Naive thymus-derived CD8-positive, alpha-beta T cell (primary cell): ENCODE results near the gene CCDC183. TPM values are rescaled to one million over a fixed set of nuclear protein-coding genes. Genes with fewer than 3 reads are reported as not detected.
A peak's percentile ranks its signal among the peaks of the same experiment; 100 is the strongest.

Experiments used
- ATAC-seq, 2 donors: fragments of 150-1000 bp; cut with Tn5 transposase in 1 of 2; sonication (Bioruptor Pico), chemical (Tn5 transposase) in 1 of 2; 1 replicate in 1 of 2; 2 replicates in 1 of 2; pipeline ENCODE4 v1.10.0; 2021; ENCODE audit warnings: mild to moderate bottlenecking in 2 of 2, moderate library complexity in 2 of 2
- POLR2A ChIA-PET: fragments of 350-600 bp; sonication (Branson Sonifier 250); formaldehyde crosslinking; loops from one replicate; lab custom pipeline; 2021; ENCODE audit warnings: antibody characterized with exemption; lab: Charles Lee
- DNase-seq, 10 donors: peaks; one replicate each; pipeline versions ENCODE4 v3.0.0 to v3.0.0-alpha.2; 2020 to 2022
- H3K27ac Mint-ChIP-seq, 10 donors: one replicate each; pipeline ENCODE4 v1.8.0; 2020 to 2022; ENCODE audit warnings: mild to moderate bottlenecking in 10 of 10, mixed read lengths in 10 of 10, moderate library complexity in 4 of 10, inconsistent platforms in 1 of 10
- H3K27me3 Mint-ChIP-seq, 5 donors: one replicate each; pipeline ENCODE4 v1.8.0; 2021 to 2022; ENCODE audit warnings: mixed read lengths in 5 of 5
- H3K36me3 Mint-ChIP-seq, 3 donors: one replicate each; pipeline ENCODE4 v1.8.0; 2020 to 2022; ENCODE audit warnings: mixed read lengths in 3 of 3, mild to moderate bottlenecking in 2 of 3, inconsistent platforms in 1 of 3
- H3K4me1 Mint-ChIP-seq, 4 donors: one replicate each; pipeline ENCODE4 v1.8.0; 2021 to 2022; ENCODE audit warnings: mixed read lengths in 4 of 4
- H3K4me3 Mint-ChIP-seq, 10 donors: one replicate each; pipeline ENCODE4 v1.8.0; 2020 to 2022; ENCODE audit warnings: mild to moderate bottlenecking in 10 of 10, mixed read lengths in 10 of 10, moderate library complexity in 6 of 10, inconsistent platforms in 1 of 10
- H3K9me3 Mint-ChIP-seq, 9 donors: one replicate each; pipeline ENCODE4 v1.8.0; 2020 to 2022; ENCODE audit warnings: mixed read lengths in 9 of 9, mild to moderate bottlenecking in 3 of 9, inconsistent platforms in 1 of 9, moderate library complexity in 1 of 9
- polyA plus RNA-seq, 3 donors: library from polyadenylated mRNA; unstranded; fragments of 300-500 nt; fragmentation: Illumina TruSeq; gene quantifications; one replicate each; pipeline ENCODE4 v1.2.3, GENCODE V29; 2021
- total RNA-seq, 8 experiments: library from RNA in 2 of 8; stranded (reverse) in 2 of 8; gene quantifications; one replicate each; pipeline ENCODE4 v1.2.3 and lab custom pipeline; 2021 to 2026

CCDC183 gene
- total RNA-seq (1 to 10 TPM; 1.4 to 2.3 TPM), polyA plus RNA-seq (under 1 TPM in 1 of 3 donors, not detected in 2; 0.18 TPM), total RNA-seq (lab: John Stamatoyannopoulos, UW) (0.42 to 3.2 (median 1.1) reads per million in 6 experiments)

- POLR2A ChIA-PET: interaction anchor here (0.6 to 1.2 kb wide), 6 partner anchors 11 to 318 kb away, joined by 3 to 7 read pairs (median 4); partner anchors contain the start of genes CLIC3 and RABL6
- peaks cover 12 to 51% (median 38%) of the 10 kb centered on the region in 4 donors for H3K4me1 Mint-ChIP-seq
- peak within 1 kb of the TSS in 9 of 10 donors; percentile 12 to 48 (median 36) for H3K4me3 Mint-ChIP-seq
- no peak for DNase-seq
- no peaks in the 10 kb centered on the region for H3K9me3 Mint-ChIP-seq
- peak within 1 kb of the TSS in 9 of 10 donors; percentile 28 to 80 (median 64) for H3K27ac Mint-ChIP-seq
- no peaks in the 10 kb centered on the region for H3K27me3 Mint-ChIP-seq
- peaks cover 0 to 9% (median 3%) of the 10 kb centered on the region in 3 donors for H3K36me3 Mint-ChIP-seq
- ATAC-seq: no peak
Measured at GRCh38 chr9:136796238-136796774, at the start of gene CCDC183. Gene CCDC183, plus strand, starts transcription at chr9:136796338. Its CDS starts 60 bp downstream, at chr9:136796398.

GRCh38 chr9:136746621-136747020 lies 49.5 kb upstream of the CCDC183 start:
- POLR2A ChIA-PET: no interaction called here
- no peak for DNase-seq
- Mint-ChIP-seq H3K27me3 (peaks cover 0 to 6% (median 0%) of the 10 kb centered on the region in 5 donors), H3K4me1 (peaks cover 0 to 15% (median 5%) of the 10 kb centered on the region in 4 donors), H3K27ac (no peak overlapping the region), H3K36me3 (peaks cover 0 to 3% (median 0%) of the 10 kb centered on the region in 3 donors), H3K9me3 (peaks cover 0 to 14% (median 3%) of the 10 kb centered on the region in 9 donors), H3K4me3 (no peak overlapping the region)
- no peak for ATAC-seq

- Mint-ChIP-seq H3K4me3 (no peak overlapping the region), H3K27me3 (peaks cover 0 to 8% (median 0%) of the 10 kb centered on the region in 5 donors), H3K4me1 (peaks cover 0 to 13% (median under 1%) of the 10 kb centered on the region in 4 donors), H3K27ac (peak overlapping the region in 2 of 10 donors; percentile 33 to 49), H3K36me3 (peaks cover 0 to 10% (median 3%) of the 10 kb centered on the region in 3 donors), H3K9me3 (peaks cover 0 to 22% (median 11%) of the 10 kb centered on the region in 9 donors)
- no peak for ATAC-seq
- POLR2A ChIA-PET: no interaction called here
- DNase-seq: no peak
Measured at GRCh38 chr9:136747161-136748060, 48.7 kb upstream of the CCDC183 start.

- no peak within 1 kb of the TSS for H3K4me3 Mint-ChIP-seq
- H3K27me3 Mint-ChIP-seq: peaks cover 0 to 9% (median 0%) of the 10 kb centered on the region in 5 donors
- peaks cover 0 to 13% (median 0%) of the 10 kb centered on the region in 4 donors for H3K4me1 Mint-ChIP-seq
- ATAC-seq (no peak), DNase-seq (no peak)
- peaks cover 2 to 27% (median 18%) of the 10 kb centered on the region in 9 donors for H3K9me3 Mint-ChIP-seq
- POLR2A ChIA-PET: interaction anchor here (0.6 to 1.7 kb wide), 2 partner anchors 18 to 21 kb away, joined by 4 to 5 read pairs; no protein-coding TSS in a partner anchor
- H3K27ac Mint-ChIP-seq: peak within 1 kb of the TSS in 2 of 10 donors; percentile 31 to 49
- peaks cover 0 to 15% (median 7%) of the 10 kb centered on the region in 3 donors for H3K36me3 Mint-ChIP-seq
Measured at GRCh38 chr9:136748201-136748600, 47.9 kb upstream of the CCDC183 start, which contains the start of gene LCN6. Gene LCN6, minus strand, starts transcription at chr9:136748525. Its CDS starts 42 bp downstream, at chr9:136748483.

- DNase-seq: no peak
- H3K27me3 Mint-ChIP-seq: peaks cover 0 to 9% (median 0%) of the 10 kb centered on the region in 5 donors
Measured at GRCh38 chr9:136748666-136749611, 47.2 kb upstream of the CCDC183 start.

GRCh38 chr9:136750526-136750925 lies 45.6 kb upstream of the CCDC183 start:
- Mint-ChIP-seq H3K9me3 (peaks cover 2 to 28% (median 18%) of the 10 kb centered on the region in 9 donors), H3K27ac (no peak overlapping the region), H3K4me1 (peaks cover 0 to 14% (median 0%) of the 10 kb centered on the region in 4 donors), H3K27me3 (peaks cover 0 to 12% (median 2%) of the 10 kb centered on the region in 5 donors), H3K36me3 (peaks cover 0 to 15% (median 7%) of the 10 kb centered on the region in 3 donors), H3K4me3 (no peak overlapping the region)
- DNase-seq (no peak), ATAC-seq (no peak)
- POLR2A ChIA-PET: no interaction called here

More at GRCh38 chr9:136748666-136749611, 47.2 kb upstream of the CCDC183 start:
- POLR2A ChIA-PET: interaction anchor here (0.6 to 1.7 kb wide), 3 partner anchors 19 to 22 kb away, joined by 3 to 5 read pairs (median 4); no protein-coding TSS in a partner anchor
- ATAC-seq: no peak
- H3K27ac Mint-ChIP-seq: peak overlapping the region in 1 of 10 donors; percentile 31
- H3K9me3 Mint-ChIP-seq: peaks cover 2 to 27% (median 18%) of the 10 kb centered on the region in 9 donors
- no peak overlapping the region for H3K4me3 Mint-ChIP-seq
- H3K4me1 Mint-ChIP-seq: peaks cover 0 to 13% (median 0%) of the 10 kb centered on the region in 4 donors
- peaks cover 0 to 15% (median 7%) of the 10 kb centered on the region in 3 donors for H3K36me3 Mint-ChIP-seq

- Mint-ChIP-seq H3K27me3 (peaks cover 0 to 16% (median 2%) of the 10 kb centered on the region in 5 donors), H3K36me3 (peaks cover 0 to 15% (median 7%) of the 10 kb centered on the region in 3 donors), H3K27ac (no peak overlapping the region), H3K9me3 (peaks cover 2 to 32% (median 18%) of the 10 kb centered on the region in 9 donors), H3K4me3 (no peak overlapping the region), H3K4me1 (peaks cover 0 to 14% (median 0%) of the 10 kb centered on the region in 4 donors)
- DNase-seq: no peak
- POLR2A ChIA-PET: no interaction called here
- no peak for ATAC-seq
Measured at GRCh38 chr9:136751244-136751643, 44.9 kb upstream of the CCDC183 start.

- no peak overlapping the region for H3K27ac Mint-ChIP-seq
- POLR2A ChIA-PET: no interaction called here
- H3K27me3 Mint-ChIP-seq: peaks cover 0 to 21% (median 2%) of the 10 kb centered on the region in 5 donors
- peaks cover 0 to 15% (median 7%) of the 10 kb centered on the region in 3 donors for H3K36me3 Mint-ChIP-seq
- no peak overlapping the region for H3K4me3 Mint-ChIP-seq
- H3K4me1 Mint-ChIP-seq: peaks cover 0 to 14% (median 0%) of the 10 kb centered on the region in 4 donors
- peaks cover 2 to 32% (median 18%) of the 10 kb centered on the region in 9 donors for H3K9me3 Mint-ChIP-seq
- ATAC-seq: no peak
- DNase-seq: no peak
Measured at GRCh38 chr9:136751814-136752213, 44.3 kb upstream of the CCDC183 start.

- no peak overlapping the region for H3K4me3 Mint-ChIP-seq
- peaks cover 0 to 11% (median 0%) of the 10 kb centered on the region in 4 donors for H3K4me1 Mint-ChIP-seq
- no peak overlapping the region for H3K27ac Mint-ChIP-seq
- peaks cover 0 to 18% (median 2%) of the 10 kb centered on the region in 5 donors for H3K27me3 Mint-ChIP-seq
- POLR2A ChIA-PET: no interaction called here
- no peak for ATAC-seq
- peaks cover 2 to 32% (median 18%) of the 10 kb centered on the region in 9 donors for H3K9me3 Mint-ChIP-seq
- no peak for DNase-seq
- H3K36me3 Mint-ChIP-seq: peaks cover 0 to 15% (median 7%) of the 10 kb centered on the region in 3 donors
Measured at GRCh38 chr9:136753371-136754058, 42.6 kb upstream of the CCDC183 start.

- Mint-ChIP-seq H3K36me3 (peaks cover 0 to 15% (median 7%) of the 10 kb centered on the region in 3 donors), H3K4me1 (peaks cover 0 to 9% (median 0%) of the 10 kb centered on the region in 4 donors), H3K27ac (no peak overlapping the region), H3K9me3 (peaks cover 2 to 32% (median 18%) of the 10 kb centered on the region in 9 donors), H3K27me3 (peaks cover 0 to 16% (median 2%) of the 10 kb centered on the region in 5 donors), H3K4me3 (no peak overlapping the region)
- POLR2A ChIA-PET: no interaction called here
- ATAC-seq: no peak
- no peak for DNase-seq
Measured at GRCh38 chr9:136754059-136754572, 42.0 kb upstream of the CCDC183 start.
